ENCODE data around the gene RBM4. TPM values are rescaled to one million over a fixed set of nuclear protein-coding genes. Genes with fewer than 3 reads are reported as not detected.
A peak's percentile ranks its signal among the peaks of the same experiment; 100 is the strongest.

RBM4 gene
- total and polyA plus RNA-seq, 2 of the 13 experiments (the other 11 are each of a cell fraction or from before 2014, with no cell fraction given) = 126 to 136 TPM

- TF ChIP-seq ZBTB40 (IDR thresholded peaks at IDR 0.05) (no peak), ZBTB40 (CRISPR knock-in tag; IDR thresholded peaks at IDR 0.05) (no peak; the same call in 1 of the 2 replicates), TSC22D2 (CRISPR knock-in tag; IDR thresholded peaks at IDR 0.05; ENCODE audit: borderline replicate concordance) (no peak), ZNF674 (CRISPR knock-in tag; IDR thresholded peaks at IDR 0.05; ENCODE audit: low read depth) (0 out of 2 replicates have a peak, but pooled peaks have one; percentile 53), HCFC1 (IDR thresholded peaks at IDR 0.05; ENCODE audit: low read depth, low read length) (no peak; the same call in 1 of the 2 replicates), NFE2 (CRISPR knock-in tag; IDR thresholded peaks at IDR 0.05) (no peak), PHF5A (CRISPR knock-in tag; IDR thresholded peaks at IDR 0.05; ENCODE audit: low read depth, unreplicated experiment) (no peak), ZNF746 (CRISPR knock-in tag; IDR thresholded peaks at IDR 0.05) (no peak), ZNF484 (CRISPR knock-in tag; IDR thresholded peaks at IDR 0.05; ENCODE audit: borderline replicate concordance, low read depth) (no peak), ZBTB46 (CRISPR knock-in tag; IDR thresholded peaks at IDR 0.05; ENCODE audit: borderline replicate concordance) (no peak), NR1H2 (CRISPR knock-in tag; IDR thresholded peaks at IDR 0.05; ENCODE audit: borderline replicate concordance, low read depth) (no peak), WIZ (CRISPR knock-in tag; IDR thresholded peaks at IDR 0.05) (no peak), PBX2 (CRISPR knock-in tag; IDR thresholded peaks at IDR 0.05) (no peak), KLF9 (CRISPR knock-in tag; IDR thresholded peaks at IDR 0.05; ENCODE audit: low read depth) (0 out of 2 replicates have a peak, but pooled peaks have one; percentile 73), ZSCAN30 (CRISPR knock-in tag; IDR thresholded peaks at IDR 0.05) (no peak), ZBTB1 (CRISPR knock-in tag; IDR thresholded peaks at IDR 0.05; ENCODE audit: borderline replicate concordance) (no peak), CEBPB (IDR thresholded peaks at IDR 0.05; ENCODE audit: borderline replicate concordance, low read depth, low read length) (no peak), POLR2AphosphoS2 (IDR thresholded peaks at IDR 0.05; ENCODE audit: low read depth, low read length) (0 out of 2 replicates have a peak, but pooled peaks have one; percentile 59), ZNF780A (CRISPR knock-in tag; IDR thresholded peaks at IDR 0.05) (no peak)
These were observed 39.3 kb downstream of the RBM4 start, which contains the start of gene RBM4B (continued) for GRCh38 chr11:66677599-66678375.

All from HepG2 (cell line).